Fibroblast of the conjunctiva (primary cell): ENCODE results near the gene TMEM266.

Experiments
- DNase-seq: peaks from one replicate; pipeline ENCODE4 v3.0.0-alpha.2; 2010; ENCODE audit warnings: low read depth

TMEM266 gene

GRCh38 chr15:76162784-76163456 lies 103.1 kb downstream of the TMEM266 start:
- no peak for DNase-seq

GRCh38 chr15:76163457-76164295 lies 103.9 kb downstream of the TMEM266 start:
- DNase-seq = peak; percentile 76

GRCh38 chr15:76164602-76165001 lies 104.8 kb downstream of the TMEM266 start:
- DNase-seq = no peak

GRCh38 chr15:76165951-76166350 lies 106.2 kb downstream of the TMEM266 start:
- no peak for DNase-seq

DNA sequence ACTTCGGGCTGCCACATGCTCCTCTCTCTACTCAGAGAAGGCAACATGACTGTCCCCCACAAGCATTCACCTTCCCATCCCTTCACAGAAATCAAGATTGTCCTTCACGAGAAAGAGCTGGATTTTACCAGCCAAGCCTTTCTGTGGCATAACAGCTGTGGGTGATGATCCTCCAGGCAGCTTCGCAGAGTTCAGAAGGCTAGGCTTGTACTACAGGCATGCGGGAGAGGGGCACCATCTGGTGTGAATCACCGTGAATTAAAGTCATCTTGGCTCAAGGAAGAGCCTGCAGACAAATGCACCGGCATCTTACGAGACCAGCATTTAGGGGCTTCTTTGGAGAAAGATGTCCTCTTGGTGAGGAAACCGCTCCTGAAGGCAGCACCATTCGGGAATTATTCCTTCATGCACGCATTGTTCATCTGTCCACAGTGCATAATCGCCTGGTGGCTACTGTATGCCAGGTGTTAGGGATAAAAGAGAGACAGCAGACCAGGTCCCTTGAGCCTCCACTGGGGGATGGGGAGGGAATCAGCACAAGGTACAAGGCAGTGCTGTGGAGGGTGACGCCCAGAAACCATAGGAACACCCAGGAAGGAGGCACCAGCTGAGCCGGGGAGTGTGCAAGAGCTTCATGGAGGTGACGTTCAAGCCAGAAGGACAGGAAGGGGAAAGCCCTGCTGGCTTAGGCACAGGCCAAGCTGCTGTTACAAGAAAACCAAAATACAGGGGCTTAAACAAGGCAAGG lies 108.6 kb downstream of the TMEM266 start:
- DNase-seq = no peak

GRCh38 chr15:76169018-76169417 lies 109.2 kb downstream of the TMEM266 start:
- DNase-seq = no peak

DNA sequence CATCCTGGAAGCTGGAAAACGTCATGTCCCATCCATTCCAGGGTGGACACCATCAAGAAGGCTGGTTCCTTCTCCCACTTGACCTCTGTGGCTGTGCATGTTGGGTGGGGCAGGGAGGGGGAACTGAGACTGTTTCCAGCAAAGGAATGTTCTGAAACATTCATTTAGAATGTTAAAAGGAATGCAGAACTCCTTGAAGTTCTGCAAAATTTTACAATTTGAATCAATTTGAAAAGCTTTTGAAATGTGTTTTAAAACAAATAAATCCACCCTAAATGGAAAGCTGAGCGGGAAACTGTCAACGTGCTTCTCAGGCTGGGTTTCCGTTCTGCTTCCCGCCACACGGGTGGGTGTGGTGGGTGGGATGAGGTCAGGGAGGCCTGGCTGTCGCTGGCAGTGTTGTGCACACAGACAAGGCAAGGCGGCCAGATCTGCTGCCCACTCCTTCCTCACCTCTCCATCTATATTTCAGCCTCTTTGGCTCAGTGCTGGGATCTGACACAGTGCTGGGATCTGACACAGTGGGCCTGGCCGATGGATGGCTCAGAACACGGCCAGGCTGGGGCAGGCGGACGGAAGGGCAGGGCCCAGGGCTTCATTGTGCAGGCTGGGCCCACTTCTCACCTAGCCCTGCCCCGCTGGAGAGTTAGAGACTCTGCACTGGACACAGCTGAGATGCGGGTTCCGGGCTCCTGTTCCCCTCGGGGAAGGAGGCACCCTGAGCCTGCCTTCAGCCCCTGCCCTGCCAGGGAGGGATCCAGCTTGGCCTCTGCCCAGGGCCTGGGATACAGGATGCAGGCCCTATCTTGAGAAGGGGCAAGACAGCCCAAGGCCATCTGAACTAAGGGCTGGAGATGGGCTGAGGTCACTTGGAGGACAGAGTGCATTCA lies 110.4 kb downstream of the TMEM266 start:
- no peak for DNase-seq

DNA sequence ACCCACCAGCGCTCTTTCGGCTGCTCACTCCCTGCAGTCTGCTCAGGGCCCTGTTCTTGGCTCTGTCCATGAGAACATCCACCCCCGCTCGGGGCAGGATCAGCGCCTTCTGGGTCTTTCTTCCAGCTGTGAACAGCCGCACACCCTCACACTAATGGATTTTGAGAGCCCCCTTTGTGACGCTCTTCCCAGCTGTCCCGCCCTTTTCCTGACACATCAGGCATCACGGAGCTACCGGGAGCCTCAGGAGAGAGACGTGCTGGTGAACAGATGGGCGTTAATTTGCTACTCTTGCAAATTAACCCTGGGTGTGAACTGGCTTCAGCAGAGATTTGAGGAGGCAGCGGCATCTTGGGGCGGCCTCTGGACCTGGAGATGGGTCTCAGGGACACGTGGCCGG lies 113.0 kb downstream of the TMEM266 start:
- DNase-seq = no peak

DNA sequence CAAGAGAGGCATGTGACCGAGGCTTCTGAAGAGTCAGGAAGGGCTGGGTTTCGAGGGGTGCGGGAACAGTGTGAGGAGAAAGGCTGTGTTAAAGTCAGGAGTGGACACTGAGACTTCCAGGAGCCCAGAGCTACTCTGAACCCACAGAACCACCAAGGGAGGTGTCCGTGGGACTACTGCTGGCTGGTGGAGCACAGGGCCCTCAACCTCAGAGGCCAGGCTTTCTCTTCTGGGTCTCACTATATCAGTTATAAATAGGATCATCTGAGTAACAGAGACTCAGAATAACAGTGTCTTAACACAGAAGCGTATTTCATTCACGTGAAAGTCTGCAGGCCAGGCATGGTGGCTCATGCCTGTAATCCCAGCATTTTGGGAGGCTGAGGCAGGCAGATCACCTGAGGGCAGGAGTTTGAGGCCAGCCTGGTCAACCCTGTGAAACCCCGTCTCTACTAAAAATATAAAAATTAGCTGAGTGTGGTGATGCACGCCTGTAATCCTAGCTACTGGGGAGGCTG lies 113.6 kb downstream of the TMEM266 start:
- no peak for DNase-seq

DNA sequence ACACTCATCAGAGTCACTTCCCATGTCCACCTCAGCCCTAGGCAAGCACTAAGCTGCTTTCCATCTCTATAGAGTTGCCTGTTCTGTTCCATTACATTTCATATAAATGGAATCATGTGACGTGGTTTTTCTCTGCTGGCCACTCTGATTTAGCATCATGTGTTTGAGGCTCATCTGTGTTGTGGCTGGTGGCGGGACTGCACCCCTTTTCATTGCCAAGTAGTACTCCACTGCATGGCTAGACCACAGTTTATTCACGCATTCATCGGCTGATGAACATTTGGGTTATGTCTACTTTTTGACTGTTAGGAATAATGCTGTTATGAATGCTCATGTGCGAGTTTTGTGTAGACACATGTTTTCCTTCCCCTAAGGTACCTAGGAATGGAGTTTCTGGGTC lies 114.9 kb downstream of the TMEM266 start:
- no peak for DNase-seq

DNA sequence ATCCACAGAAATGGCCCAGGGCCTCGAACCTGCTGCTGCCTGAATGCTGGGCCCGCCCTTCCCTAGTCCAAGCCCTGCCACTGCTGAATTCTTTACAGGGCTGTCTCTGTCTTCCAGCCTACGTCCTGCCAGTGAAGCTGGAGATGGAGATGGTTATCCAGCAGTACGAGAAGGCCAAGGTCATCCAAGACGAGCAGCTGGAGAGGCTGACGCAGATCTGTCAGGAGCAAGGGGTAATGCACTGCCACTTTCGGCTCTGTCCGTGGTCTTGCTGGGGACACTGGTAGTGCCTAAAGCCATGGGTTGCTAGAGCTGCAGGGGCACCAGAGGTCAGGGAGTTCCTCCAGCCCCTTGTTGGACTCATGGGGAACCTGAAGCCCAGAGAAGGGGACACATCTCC lies 115.7 kb downstream of the TMEM266 start:
- no peak for DNase-seq

- no peak for DNase-seq
These were observed 116.3 kb downstream of the TMEM266 start for GRCh38 chr15:76176059-76176458.

GRCh38 chr15:76176487-76177085 lies 116.8 kb downstream of the TMEM266 start:
- no peak for DNase-seq

- peak; percentile 36 for DNase-seq
These were observed 117.8 kb downstream of the TMEM266 start for GRCh38 chr15:76177491-76178040.

- DNase-seq = no peak
These were observed 118.7 kb downstream of the TMEM266 start for GRCh38 chr15:76178296-76179000.

DNA sequence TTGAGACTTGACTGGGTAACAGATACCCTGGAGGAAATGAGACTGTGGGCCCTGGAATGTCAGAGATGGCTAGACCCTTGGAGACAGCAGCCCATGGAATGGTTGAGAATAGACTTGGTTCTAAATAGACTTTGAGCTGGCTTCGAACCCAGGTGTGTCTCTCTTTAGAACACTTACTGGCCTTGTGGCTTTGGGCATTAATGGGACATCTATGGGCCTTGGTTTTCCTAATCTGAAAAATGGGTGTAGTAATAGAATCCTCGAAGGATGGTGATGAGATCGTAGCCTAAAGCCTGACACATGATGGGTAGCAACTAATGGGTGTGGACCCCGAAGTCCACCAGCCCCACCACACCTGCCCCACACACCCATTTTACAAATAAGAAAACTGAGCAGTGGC lies 119.2 kb downstream of the TMEM266 start:
- no peak for DNase-seq

DNA sequence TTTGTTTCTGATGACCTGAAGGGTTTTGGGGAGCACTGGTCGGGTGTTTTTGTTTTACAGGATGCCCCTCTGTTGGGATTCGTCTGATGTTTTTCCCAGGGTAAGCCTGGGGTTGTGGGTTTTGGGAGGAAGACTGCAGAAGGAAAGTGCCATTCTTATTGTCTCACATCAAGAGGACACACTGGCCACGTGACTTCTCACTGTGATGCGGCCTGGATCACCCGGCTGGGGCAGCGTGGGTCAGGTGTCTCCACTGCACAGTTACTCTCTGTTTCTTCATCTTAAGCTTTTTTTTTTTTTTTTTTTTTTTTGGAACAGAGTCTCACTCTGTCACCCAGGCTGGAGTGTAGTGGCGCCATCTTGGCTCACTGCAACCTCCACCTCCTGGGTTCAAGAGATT lies 120.5 kb downstream of the TMEM266 start:
- no peak for DNase-seq

- DNase-seq = no peak
These were observed 121.9 kb downstream of the TMEM266 start for GRCh38 chr15:76181705-76182107.

DNA sequence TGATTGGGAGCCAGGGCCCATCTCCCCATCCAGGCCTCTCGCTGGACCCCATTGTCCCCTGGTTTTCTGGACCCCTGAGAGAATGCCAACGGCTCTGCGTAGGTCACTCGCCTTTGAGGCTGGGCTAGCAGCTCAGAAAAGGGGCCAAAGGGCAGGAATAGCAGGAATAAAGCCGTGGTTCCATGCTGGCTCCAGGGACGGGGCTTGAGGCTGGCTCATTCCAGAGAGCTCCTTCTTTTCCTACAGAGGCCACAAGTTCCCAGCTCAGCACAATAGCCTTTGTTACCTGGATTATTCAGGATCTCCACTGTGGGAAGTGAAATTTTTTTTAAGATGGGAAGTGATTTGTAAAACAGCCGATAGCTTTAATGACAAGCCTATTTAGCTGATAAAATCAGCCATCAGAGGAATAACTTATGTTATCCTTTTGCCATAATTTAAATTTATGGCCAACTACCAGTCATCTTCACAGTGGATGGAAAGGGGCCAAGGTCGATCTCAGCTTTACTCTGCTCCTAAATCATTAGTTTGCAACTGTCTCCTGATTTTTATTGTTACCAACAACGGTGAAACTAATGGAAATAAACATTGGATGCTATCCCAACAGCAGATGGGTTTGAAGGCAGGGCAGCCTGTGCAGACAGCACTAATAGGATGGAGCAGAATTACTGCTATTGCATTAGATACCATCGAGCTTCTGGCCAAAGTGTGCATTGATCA lies 124.3 kb downstream of the TMEM266 start:
- no peak for DNase-seq

GRCh38 chr15:76184650-76185035 lies 124.9 kb downstream of the TMEM266 start:
- no peak for DNase-seq
